HEK293 (cell line): Measurements from ENCODE around the gene CAMK2B.

Source experiments
- CTCF ChIA-PET: fragments of 350-600 bp; formaldehyde crosslinking; extraction: SDS; loops from one replicate; lab custom pipeline; 2021; ENCODE audit warnings: antibody characterized with exemption; lab: Yijun Ruan, JAX
- POLR2A ChIA-PET: fragments of 300-600 bp; formaldehyde crosslinking; extraction: SDS; loops from one replicate; lab custom pipeline; 2020; ENCODE audit warnings: antibody characterized with exemption, inconsistent platforms; lab: Yijun Ruan, JAX
- H3K27ac ChIP-seq: fragments of 200-500 bp; sonication (Bioruptor generic); 2 replicates; pipeline ENCODE4 v1.5.1; 2014; ENCODE audit warnings: low read depth, low read length, control low read depth, inconsistent platforms; ENCODE audit errors: extremely low read depth
- H3K36me3 ChIP-seq, 2 experiments: fragments of 200-500 bp in 1 of 2; sonication (Bioruptor generic) in 1 of 2; 1 replicate in 1 of 2; 2 replicates in 1 of 2; pipeline ENCODE4 v1.5.1; 2014 to 2017; ENCODE audit warnings: inconsistent platforms in 2 of 2, low read length in 2 of 2; ENCODE audit not compliant: control insufficient read depth in 2 of 2, insufficient read depth in 1 of 2
- H3K4me1 ChIP-seq: fragments of 200-500 bp; sonication (Bioruptor generic); 2 replicates; pipeline ENCODE4 v1.5.1; 2014; ENCODE audit warnings: mild to moderate bottlenecking, low read length, inconsistent platforms; ENCODE audit not compliant: control insufficient read depth, insufficient read depth
- H3K4me3 ChIP-seq: 2 replicates; pipeline ENCODE4 v1.5.1; 2011; ENCODE audit warnings: low read depth, mild to moderate bottlenecking, control low read depth, low read length, moderate library complexity
- H3K9me3 ChIP-seq: fragments of 200-500 bp; sonication (Bioruptor generic); 2 replicates; pipeline ENCODE4 v1.5.1; 2014; ENCODE audit warnings: low read depth, low read length, inconsistent platforms; ENCODE audit not compliant: control insufficient read depth, insufficient read depth
- KLF8 ChIP-seq: fragments of 450-650 bp; formaldehyde crosslinking; IDR thresholded peaks from 2 replicates; pipeline ENCODE4 v1.5.1; 2016; ENCODE audit warnings: missing biosample characterization, missing genetic modification characterization
- SP7 ChIP-seq: fragments of 450-650 bp; formaldehyde crosslinking; IDR thresholded peaks from 2 replicates; pipeline ENCODE4 v1.5.1; 2016; ENCODE audit warnings: missing biosample characterization, missing genetic modification characterization
- ZBTB48 ChIP-seq: fragments of 450-650 bp; formaldehyde crosslinking; IDR thresholded peaks from 2 replicates; pipeline ENCODE4 v1.5.1; 2016; ENCODE audit warnings: missing biosample characterization, missing genetic modification characterization
- ZFP37 ChIP-seq: fragments of 450-650 bp; formaldehyde crosslinking; IDR thresholded peaks from 2 replicates; pipeline ENCODE4 v1.5.1; 2016; ENCODE audit warnings: missing biosample characterization, missing genetic modification characterization
- ZNF571 ChIP-seq: fragments of 450-650 bp; formaldehyde crosslinking; IDR thresholded peaks from 2 replicates; pipeline ENCODE4 v1.5.0; 2017; ENCODE audit warnings: missing biosample characterization, missing genetic modification characterization
- ZNF792 ChIP-seq: fragments of 450-650 bp; formaldehyde crosslinking; IDR thresholded peaks from 2 replicates; pipeline ENCODE4 v1.5.1; 2016; ENCODE audit warnings: missing biosample characterization, missing genetic modification characterization
- TF ChIP-seq, protein P1 (sequence below): fragments of 450-650 bp; IDR thresholded peaks from 2 replicates; pipeline ENCODE4 v1.5.1; 2018; ENCODE audit warnings: missing biosample characterization, mild to moderate bottlenecking, missing genetic modification characterization
- TF ChIP-seq, protein P2 (sequence below): fragments of 450-650 bp; formaldehyde crosslinking; IDR thresholded peaks from 2 replicates; pipeline ENCODE4 v1.5.1; 2016; ENCODE audit warnings: missing biosample characterization, missing genetic modification characterization
- TF ChIP-seq, protein P3 (sequence below): fragments of 450-650 bp; formaldehyde crosslinking; IDR thresholded peaks from 2 replicates; pipeline ENCODE4 v1.5.1; 2016; ENCODE audit warnings: missing biosample characterization, missing genetic modification characterization

The CAMK2B gene

DNA sequence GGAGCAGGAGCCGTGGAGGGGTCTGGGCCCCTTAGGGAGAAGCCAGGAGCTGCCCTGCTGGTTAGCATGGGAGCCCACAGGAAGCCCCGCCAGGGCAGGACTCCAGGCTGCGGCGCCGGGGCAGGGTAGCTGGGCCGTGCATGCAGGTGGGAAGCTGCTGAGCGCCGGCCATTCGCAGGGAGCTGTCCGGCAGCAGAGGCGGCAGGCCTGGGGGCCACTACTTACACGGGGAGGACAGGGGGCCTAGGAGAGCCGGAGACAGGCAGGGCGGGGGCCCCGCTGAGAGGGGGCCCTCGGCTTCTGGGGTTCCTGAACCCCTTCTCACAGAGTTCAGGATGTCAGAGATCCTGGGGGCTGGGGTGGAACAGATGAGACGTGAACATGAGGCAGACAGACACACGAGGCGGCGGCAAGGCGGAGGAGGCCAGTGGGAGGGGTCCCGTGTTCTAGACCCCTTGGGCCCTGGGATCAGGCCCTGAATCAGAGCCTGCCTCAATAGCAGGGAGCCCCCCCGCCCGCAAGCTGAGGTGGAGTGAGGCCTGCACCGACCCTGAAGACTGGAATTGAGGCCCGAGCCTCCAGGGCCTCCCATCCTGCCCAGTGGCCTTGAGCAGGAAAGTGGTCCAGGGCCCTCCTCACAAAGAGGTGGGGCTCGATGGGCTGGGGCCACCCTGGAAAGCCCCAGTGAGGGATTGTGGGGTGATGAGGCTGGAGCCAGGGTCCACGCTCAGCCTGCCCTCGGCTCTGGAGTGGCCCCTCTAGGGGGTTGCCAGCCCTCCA is 96.6 kb downstream of the CAMK2B start:
- CTCF ChIA-PET: interaction anchor here (1.0 to 1.3 kb wide), 2 partner anchors 12 to 16 kb away, joined by 3 read pairs; no protein-coding TSS in a partner anchor
- POLR2A ChIA-PET: no interaction called here
- TF ChIP-seq, protein P1, sequence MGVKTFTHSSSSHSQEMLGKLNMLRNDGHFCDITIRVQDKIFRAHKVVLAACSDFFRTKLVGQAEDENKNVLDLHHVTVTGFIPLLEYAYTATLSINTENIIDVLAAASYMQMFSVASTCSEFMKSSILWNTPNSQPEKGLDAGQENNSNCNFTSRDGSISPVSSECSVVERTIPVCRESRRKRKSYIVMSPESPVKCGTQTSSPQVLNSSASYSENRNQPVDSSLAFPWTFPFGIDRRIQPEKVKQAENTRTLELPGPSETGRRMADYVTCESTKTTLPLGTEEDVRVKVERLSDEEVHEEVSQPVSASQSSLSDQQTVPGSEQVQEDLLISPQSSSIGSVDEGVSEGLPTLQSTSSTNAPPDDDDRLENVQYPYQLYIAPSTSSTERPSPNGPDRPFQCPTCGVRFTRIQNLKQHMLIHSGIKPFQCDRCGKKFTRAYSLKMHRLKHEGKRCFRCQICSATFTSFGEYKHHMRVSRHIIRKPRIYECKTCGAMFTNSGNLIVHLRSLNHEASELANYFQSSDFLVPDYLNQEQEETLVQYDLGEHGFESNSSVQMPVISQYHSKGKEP (tag by site-specific recombination): no peak
- TF ChIP-seq, protein P2, sequence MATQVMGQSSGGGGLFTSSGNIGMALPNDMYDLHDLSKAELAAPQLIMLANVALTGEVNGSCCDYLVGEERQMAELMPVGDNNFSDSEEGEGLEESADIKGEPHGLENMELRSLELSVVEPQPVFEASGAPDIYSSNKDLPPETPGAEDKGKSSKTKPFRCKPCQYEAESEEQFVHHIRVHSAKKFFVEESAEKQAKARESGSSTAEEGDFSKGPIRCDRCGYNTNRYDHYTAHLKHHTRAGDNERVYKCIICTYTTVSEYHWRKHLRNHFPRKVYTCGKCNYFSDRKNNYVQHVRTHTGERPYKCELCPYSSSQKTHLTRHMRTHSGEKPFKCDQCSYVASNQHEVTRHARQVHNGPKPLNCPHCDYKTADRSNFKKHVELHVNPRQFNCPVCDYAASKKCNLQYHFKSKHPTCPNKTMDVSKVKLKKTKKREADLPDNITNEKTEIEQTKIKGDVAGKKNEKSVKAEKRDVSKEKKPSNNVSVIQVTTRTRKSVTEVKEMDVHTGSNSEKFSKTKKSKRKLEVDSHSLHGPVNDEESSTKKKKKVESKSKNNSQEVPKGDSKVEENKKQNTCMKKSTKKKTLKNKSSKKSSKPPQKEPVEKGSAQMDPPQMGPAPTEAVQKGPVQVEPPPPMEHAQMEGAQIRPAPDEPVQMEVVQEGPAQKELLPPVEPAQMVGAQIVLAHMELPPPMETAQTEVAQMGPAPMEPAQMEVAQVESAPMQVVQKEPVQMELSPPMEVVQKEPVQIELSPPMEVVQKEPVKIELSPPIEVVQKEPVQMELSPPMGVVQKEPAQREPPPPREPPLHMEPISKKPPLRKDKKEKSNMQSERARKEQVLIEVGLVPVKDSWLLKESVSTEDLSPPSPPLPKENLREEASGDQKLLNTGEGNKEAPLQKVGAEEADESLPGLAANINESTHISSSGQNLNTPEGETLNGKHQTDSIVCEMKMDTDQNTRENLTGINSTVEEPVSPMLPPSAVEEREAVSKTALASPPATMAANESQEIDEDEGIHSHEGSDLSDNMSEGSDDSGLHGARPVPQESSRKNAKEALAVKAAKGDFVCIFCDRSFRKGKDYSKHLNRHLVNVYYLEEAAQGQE (tag by site-specific recombination): peak; percentile 47; the same call in 1 of the 2 replicates
- Histone ChIP-seq H3K36me3 (no peaks in the 10 kb centered on the region), H3K4me3 (no peak overlapping the region), H3K4me1 (no peaks in the 10 kb centered on the region; the same call in 1 of the 2 replicates), H3K9me3 (no peaks in the 10 kb centered on the region), H3K27ac (no peak overlapping the region)

DNA sequence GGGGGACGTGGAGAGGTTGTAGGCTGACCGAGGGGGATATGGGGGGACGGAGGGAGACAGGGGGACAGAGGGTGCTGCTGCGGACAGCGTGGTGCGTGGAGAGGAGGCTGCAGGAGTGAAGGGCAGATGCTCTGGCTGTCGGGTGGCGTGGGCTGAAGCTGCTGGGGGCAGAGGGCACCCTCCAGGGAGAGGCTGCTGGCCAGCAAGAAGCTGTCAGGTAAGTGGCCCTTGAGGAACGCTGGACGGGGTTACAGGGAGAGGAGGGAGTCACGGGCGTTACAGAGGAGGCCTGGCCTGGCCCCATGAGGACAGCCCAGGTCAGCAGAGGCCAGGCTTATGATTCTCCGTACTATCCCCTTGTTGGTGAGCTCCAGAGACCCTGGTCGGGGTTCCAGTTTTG is 97.5 kb downstream of the CAMK2B start:
- TF ChIP-seq KLF8 (tag by site-specific recombination): no peak
- TF ChIP-seq, protein P3, sequence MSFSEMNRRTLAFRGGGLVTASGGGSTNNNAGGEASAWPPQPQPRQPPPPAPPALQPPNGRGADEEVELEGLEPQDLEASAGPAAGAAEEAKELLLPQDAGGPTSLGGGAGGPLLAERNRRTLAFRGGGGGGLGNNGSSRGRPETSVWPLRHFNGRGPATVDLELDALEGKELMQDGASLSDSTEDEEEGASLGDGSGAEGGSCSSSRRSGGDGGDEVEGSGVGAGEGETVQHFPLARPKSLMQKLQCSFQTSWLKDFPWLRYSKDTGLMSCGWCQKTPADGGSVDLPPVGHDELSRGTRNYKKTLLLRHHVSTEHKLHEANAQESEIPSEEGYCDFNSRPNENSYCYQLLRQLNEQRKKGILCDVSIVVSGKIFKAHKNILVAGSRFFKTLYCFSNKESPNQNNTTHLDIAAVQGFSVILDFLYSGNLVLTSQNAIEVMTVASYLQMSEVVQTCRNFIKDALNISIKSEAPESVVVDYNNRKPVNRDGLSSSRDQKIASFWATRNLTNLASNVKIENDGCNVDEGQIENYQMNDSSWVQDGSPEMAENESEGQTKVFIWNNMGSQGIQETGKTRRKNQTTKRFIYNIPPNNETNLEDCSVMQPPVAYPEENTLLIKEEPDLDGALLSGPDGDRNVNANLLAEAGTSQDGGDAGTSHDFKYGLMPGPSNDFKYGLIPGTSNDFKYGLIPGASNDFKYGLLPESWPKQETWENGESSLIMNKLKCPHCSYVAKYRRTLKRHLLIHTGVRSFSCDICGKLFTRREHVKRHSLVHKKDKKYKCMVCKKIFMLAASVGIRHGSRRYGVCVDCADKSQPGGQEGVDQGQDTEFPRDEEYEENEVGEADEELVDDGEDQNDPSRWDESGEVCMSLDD (tag by site-specific recombination): peak; percentile 72
- TF ChIP-seq ZNF571 (tag by site-specific recombination): no peak
- TF ChIP-seq ZBTB48 (tag by site-specific recombination): no peak
- no peak for TF ChIP-seq ZNF792
- no peak for TF ChIP-seq SP7

DNA sequence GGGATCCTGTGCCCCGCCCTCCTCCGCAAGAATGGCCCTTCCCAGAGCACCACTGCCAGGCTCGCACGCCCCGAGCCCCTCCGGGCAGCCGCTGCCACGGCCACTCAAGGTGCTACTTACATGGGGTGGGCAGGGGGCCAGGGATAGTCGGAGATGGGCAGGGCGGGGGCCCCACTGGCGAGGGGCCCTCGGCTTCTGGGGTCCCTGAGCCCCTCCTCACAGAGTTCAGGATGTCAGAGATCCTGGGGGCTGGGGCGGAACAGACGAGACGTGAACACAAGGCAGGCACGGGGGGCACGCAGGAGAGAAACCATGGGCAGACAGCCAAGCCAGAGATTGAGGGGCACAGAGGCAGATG is 99.0 kb downstream of the CAMK2B start:
- ChIA-PET POLR2A (no interaction called here), CTCF (no interaction called here)
- Histone ChIP-seq H3K36me3 (no peaks in the 10 kb centered on the region), H3K4me1 (no peaks in the 10 kb centered on the region; the same call in 1 of the 2 replicates), H3K4me3 (no peak overlapping the region), H3K27ac (no peak overlapping the region), H3K9me3 (no peaks in the 10 kb centered on the region)
- TF ChIP-seq ZFP37 (tag by site-specific recombination): no peak

More for the DNA sequence above, 97.5 kb downstream of the CAMK2B start:
- Histone ChIP-seq H3K4me1 (no peaks in the 10 kb centered on the region; the same call in 1 of the 2 replicates), H3K36me3 (no peaks in the 10 kb centered on the region), H3K4me3 (no peak overlapping the region), H3K27ac (no peak overlapping the region), H3K9me3 (no peaks in the 10 kb centered on the region)
- ChIA-PET CTCF (interaction anchor here (0.8 to 1.3 kb wide), 3 partner anchors 13 to 58 kb away, joined by 3 to 4 read pairs (median 3); no protein-coding TSS in a partner anchor), POLR2A (no interaction called here)
